GM18517 (cell line): ENCODE data around the gene ACE.

Source experiments
- ATAC-seq: cut with Tn5 transposase; IDR thresholded peaks from one replicate; pipeline ENCODE4 v1.9.1; 2021; ENCODE audit warnings: mild to moderate bottlenecking, moderate library complexity; ENCODE audit not compliant: unreplicated experiment

The ACE gene

GRCh38 chr17:63490329-63490728, 13.5 kb downstream of the ACE start:
- no peak for ATAC-seq

- ATAC-seq = no peak
These were observed 14.1 kb downstream of the ACE start for GRCh38 chr17:63490858-63491400.

- no peak for ATAC-seq
These were observed 14.6 kb downstream of the ACE start for GRCh38 chr17:63491413-63491812.

- ATAC-seq = no peak
These were observed 15.2 kb downstream of the ACE start for GRCh38 chr17:63491977-63492618.

- no peak for ATAC-seq
These were observed 16.1 kb downstream of the ACE start for GRCh38 chr17:63492940-63493339.

GRCh38 chr17:63493411-63493810, 16.6 kb downstream of the ACE start:
- ATAC-seq = no peak

- no peak for ATAC-seq
These were observed 17.6 kb downstream of the ACE start for GRCh38 chr17:63494300-63494928.

- ATAC-seq = no peak
These were observed 18.6 kb downstream of the ACE start for GRCh38 chr17:63495491-63495890.

- no peak for ATAC-seq
These were observed 19.3 kb downstream of the ACE start for GRCh38 chr17:63496177-63496576.

- no peak for ATAC-seq
These were observed 20.0 kb downstream of the ACE start for GRCh38 chr17:63496663-63497400.

GRCh38 chr17:63497708-63498483, 21.0 kb downstream of the ACE start:
- ATAC-seq = no peak

- ATAC-seq = no peak
These were observed 21.9 kb downstream of the ACE start for GRCh38 chr17:63498626-63499195.

GRCh38 chr17:63500543-63501390, 23.9 kb downstream of the ACE start:
- ATAC-seq = no peak

GRCh38 chr17:63503341-63503705, 26.5 kb downstream of the ACE start:
- ATAC-seq = no peak

- no peak for ATAC-seq
These were observed 27.4 kb downstream of the ACE start for GRCh38 chr17:63504261-63504660.

- no peak for ATAC-seq
These were observed 28.5 kb downstream of the ACE start for GRCh38 chr17:63505341-63505740.

- ATAC-seq = no peak
These were observed 29.8 kb downstream of the ACE start for GRCh38 chr17:63506627-63507026.

- no peak for ATAC-seq
These were observed 34.5 kb downstream of the ACE start for GRCh38 chr17:63511331-63511730.

- ATAC-seq = no peak
These were observed 35.5 kb downstream of the ACE start for GRCh38 chr17:63512388-63512787.
